Measurements from ENCODE around the gene INSIG1. TPM values are rescaled to one million over a fixed set of nuclear protein-coding genes. Genes with fewer than 3 reads are reported as not detected.

INSIG1 gene
- total RNA-seq, 4 donors from 2014 or later: 70.4 to 256 (median 145) TPM

DNA sequence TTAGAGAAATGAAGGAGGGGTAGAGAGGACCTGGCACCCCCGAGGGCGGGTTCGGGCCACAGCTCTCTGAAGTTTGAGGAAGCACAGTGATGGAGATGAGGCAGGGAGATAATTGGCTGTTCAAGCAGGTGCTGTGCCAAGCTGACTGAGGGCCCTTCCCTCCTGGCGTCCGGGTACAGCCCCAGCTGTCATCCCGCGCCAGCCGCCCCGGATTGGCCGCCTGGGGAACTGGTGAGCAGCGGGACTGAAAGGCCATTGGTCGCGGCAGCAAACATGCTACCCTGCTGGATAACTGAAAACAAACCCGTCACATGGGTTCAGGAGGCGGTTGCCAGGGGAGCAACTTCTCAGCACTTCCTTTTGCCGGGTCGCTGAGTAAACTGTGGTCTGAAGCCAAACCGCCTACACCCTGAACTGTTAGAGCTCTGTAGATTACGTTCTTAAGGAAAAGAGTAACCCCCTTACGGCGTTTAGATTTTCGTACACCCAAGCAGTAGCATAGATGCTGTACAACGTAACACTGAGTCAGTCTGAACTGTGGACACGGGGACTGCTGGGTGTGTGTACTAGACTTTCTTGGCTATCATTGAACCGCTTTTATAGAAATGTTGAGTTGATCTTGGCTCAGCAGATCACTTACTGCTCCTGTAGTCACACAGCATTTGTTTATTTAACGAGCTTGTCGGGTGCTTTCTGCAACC, 1.3 kb downstream of the INSIG1 start:
- TF ChIP-seq, protein P1, sequence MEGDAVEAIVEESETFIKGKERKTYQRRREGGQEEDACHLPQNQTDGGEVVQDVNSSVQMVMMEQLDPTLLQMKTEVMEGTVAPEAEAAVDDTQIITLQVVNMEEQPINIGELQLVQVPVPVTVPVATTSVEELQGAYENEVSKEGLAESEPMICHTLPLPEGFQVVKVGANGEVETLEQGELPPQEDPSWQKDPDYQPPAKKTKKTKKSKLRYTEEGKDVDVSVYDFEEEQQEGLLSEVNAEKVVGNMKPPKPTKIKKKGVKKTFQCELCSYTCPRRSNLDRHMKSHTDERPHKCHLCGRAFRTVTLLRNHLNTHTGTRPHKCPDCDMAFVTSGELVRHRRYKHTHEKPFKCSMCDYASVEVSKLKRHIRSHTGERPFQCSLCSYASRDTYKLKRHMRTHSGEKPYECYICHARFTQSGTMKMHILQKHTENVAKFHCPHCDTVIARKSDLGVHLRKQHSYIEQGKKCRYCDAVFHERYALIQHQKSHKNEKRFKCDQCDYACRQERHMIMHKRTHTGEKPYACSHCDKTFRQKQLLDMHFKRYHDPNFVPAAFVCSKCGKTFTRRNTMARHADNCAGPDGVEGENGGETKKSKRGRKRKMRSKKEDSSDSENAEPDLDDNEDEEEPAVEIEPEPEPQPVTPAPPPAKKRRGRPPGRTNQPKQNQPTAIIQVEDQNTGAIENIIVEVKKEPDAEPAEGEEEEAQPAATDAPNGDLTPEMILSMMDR (IDR thresholded peaks at IDR 0.05; ENCODE audit: low read depth): no peak

- TF ChIP-seq, protein P1 (IDR thresholded peaks at IDR 0.05; ENCODE audit: low read depth): no peak
These were observed 2.0 kb downstream of the INSIG1 start for GRCh38 chr7:155299535-155300202.

GRCh38 chr7:155300641-155301452, 3.2 kb downstream of the INSIG1 start:
- TF ChIP-seq, protein P1 (IDR thresholded peaks at IDR 0.05; ENCODE audit: low read depth): no peak

DNA sequence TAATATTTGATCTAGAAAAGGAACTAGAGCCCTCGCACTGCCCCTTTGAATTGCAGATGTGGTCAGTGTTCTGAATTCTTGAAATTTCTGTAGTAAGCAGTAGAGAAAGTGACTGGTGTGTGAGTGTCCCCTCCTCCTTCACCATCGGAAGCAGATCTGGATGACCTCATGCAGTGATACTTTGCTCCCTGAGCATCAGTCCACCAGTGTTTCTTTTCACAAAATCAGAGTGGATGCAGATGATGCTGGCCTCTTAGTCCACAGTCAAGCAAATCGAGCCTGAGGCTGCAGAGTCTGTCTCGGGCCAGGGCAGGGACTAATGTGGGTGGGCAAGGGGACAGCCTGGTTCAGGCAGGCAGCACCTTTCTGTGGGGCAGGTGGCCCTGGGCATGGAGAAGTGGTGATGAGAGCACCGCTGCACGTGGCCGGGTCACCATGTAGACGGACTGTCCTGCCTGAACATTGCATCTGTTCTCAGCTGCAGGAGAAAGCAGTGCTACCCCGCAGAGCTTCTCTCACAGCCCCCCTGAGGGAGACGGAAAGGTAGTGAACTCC, 5.4 kb downstream of the INSIG1 start:
- TF ChIP-seq, protein P1 (IDR thresholded peaks at IDR 0.05; ENCODE audit: low read depth): no peak

GRCh38 chr7:155303897-155304296, 6.2 kb downstream of the INSIG1 start:
- TF ChIP-seq, protein P1 (IDR thresholded peaks at IDR 0.05; ENCODE audit: low read depth): no peak

GRCh38 chr7:155305231-155305904, 7.7 kb downstream of the INSIG1 start:
- TF ChIP-seq, protein P1 (IDR thresholded peaks at IDR 0.05; ENCODE audit: low read depth): no peak

Data from subcutaneous adipose tissue (tissue), 4 donors.